Stimulated activated CD8-positive, alpha-beta memory T cell treated with anti-CD3 and anti-CD28 coated beads, Interleukin-15, amount 100 ng/mL, for 48 hours (primary cell): Measurements from ENCODE around the gene TMEM170B.

ENCODE experiments used
- DNase-seq, 2 donors: peaks; one replicate each; pipeline ENCODE4 v3.0.0-alpha.2; 2020; ENCODE audit warnings: low read depth in 2 of 2

TMEM170B gene

GRCh38 chr6:11616200-11616611, 78.7 kb downstream of the TMEM170B start:
- DNase-seq = no peak

- DNase-seq = no peak
Observed at GRCh38 chr6:11618533-11618932, 81.0 kb downstream of the TMEM170B start.

GRCh38 chr6:11621119-11621518, 83.6 kb downstream of the TMEM170B start:
- DNase-seq = no peak

GRCh38 chr6:11622156-11622555, 84.6 kb downstream of the TMEM170B start:
- DNase-seq = no peak

GRCh38 chr6:11623272-11623671, 85.7 kb downstream of the TMEM170B start:
- DNase-seq = no peak

- DNase-seq = no peak
Observed at GRCh38 chr6:11625302-11625701, 87.8 kb downstream of the TMEM170B start.

- DNase-seq = no peak
Observed at GRCh38 chr6:11626356-11626755, 88.8 kb downstream of the TMEM170B start.

GRCh38 chr6:11628562-11628961, 91.0 kb downstream of the TMEM170B start:
- DNase-seq = no peak

GRCh38 chr6:11631008-11631407, 93.5 kb downstream of the TMEM170B start:
- no peak for DNase-seq

GRCh38 chr6:11631539-11631938, 94.0 kb downstream of the TMEM170B start:
- no peak for DNase-seq

- no peak for DNase-seq
Observed at GRCh38 chr6:11632231-11632630, 94.7 kb downstream of the TMEM170B start.

- no peak for DNase-seq
Observed at GRCh38 chr6:11632795-11633511, 95.4 kb downstream of the TMEM170B start.
